Left lobe of liver (tissue), 2 donors: ENCODE measurements around the gene WWOX. TPM values are rescaled to one million over a fixed set of nuclear protein-coding genes. Genes with fewer than 3 reads are reported as not detected.
A peak's percentile ranks its signal among the peaks of the same experiment; 100 is the strongest.

Experiments
- ATAC-seq: fragments of 200-7000 bp; cut with Tn5 transposase; one replicate; pipeline ENCODE4 v1.9.1; 2020; ENCODE audit warnings: mild to moderate bottlenecking, moderate library complexity
- DNase-seq: peaks from one replicate; pipeline ENCODE4 v3.0.0-alpha.2; 2020; ENCODE audit warnings: low spot score
- total RNA-seq: library from RNA; stranded (reverse); gene quantifications from one replicate; pipeline ENCODE4 v1.2.1, GENCODE V29; 2021
- donor health status: DM: no; HTN: no; CAD: no; lungs with moderate emphysema.
- donor health status: DM: no; HTN: yes; CAD: no.

WWOX gene
- total RNA-seq, 1 donor from 2014 or later: 15.1 TPM

- ATAC-seq (no peak), DNase-seq (no peak)
These were observed 595.0 kb downstream of the WWOX start for GRCh38 chr16:78694414-78694813.

GRCh38 chr16:78695391-78695790 is 595.9 kb downstream of the WWOX start:
- ATAC-seq (peak; percentile 71), DNase-seq (peak; percentile 46)

- ATAC-seq (no peak), DNase-seq (no peak)
These were observed 597.3 kb downstream of the WWOX start for GRCh38 chr16:78696797-78697196.

- no peak for ATAC-seq
These were observed 598.0 kb downstream of the WWOX start for GRCh38 chr16:78697426-78697825.

GRCh38 chr16:78703936-78704335 is 604.5 kb downstream of the WWOX start:
- ATAC-seq (no peak), DNase-seq (no peak)

More at GRCh38 chr16:78697426-78697825, 598.0 kb downstream of the WWOX start:
- no peak for DNase-seq

- no peak for ATAC-seq
- DNase-seq: no peak
These were observed 605.0 kb downstream of the WWOX start for GRCh38 chr16:78704416-78704815.

GRCh38 chr16:78705694-78706093 is 606.2 kb downstream of the WWOX start:
- peak; percentile 65 for ATAC-seq
- no peak for DNase-seq

- ATAC-seq: peak; percentile 85
- DNase-seq: peak; percentile 71
These were observed 607.2 kb downstream of the WWOX start for GRCh38 chr16:78706637-78707036.

- ATAC-seq: no peak
These were observed 609.9 kb downstream of the WWOX start for GRCh38 chr16:78709137-78709884.

GRCh38 chr16:78715106-78715505 is 615.7 kb downstream of the WWOX start:
- DNase-seq: no peak
- no peak for ATAC-seq

More at GRCh38 chr16:78709137-78709884, 609.9 kb downstream of the WWOX start:
- DNase-seq: no peak

- DNase-seq: no peak
- ATAC-seq: no peak
These were observed 616.2 kb downstream of the WWOX start for GRCh38 chr16:78715673-78716072.

- no peak for ATAC-seq
- DNase-seq: no peak
These were observed 618.7 kb downstream of the WWOX start for GRCh38 chr16:78718141-78718540.

- no peak for ATAC-seq
- DNase-seq: no peak
These were observed 621.0 kb downstream of the WWOX start for GRCh38 chr16:78720416-78720815.

GRCh38 chr16:78727536-78727935 is 628.1 kb downstream of the WWOX start:
- ATAC-seq (peak; percentile 76), DNase-seq (no peak)

GRCh38 chr16:78729687-78730086 is 630.2 kb downstream of the WWOX start:
- peak; percentile 92 for ATAC-seq
- DNase-seq: peak; percentile 62

- no peak for ATAC-seq
- DNase-seq: no peak
These were observed 632.3 kb downstream of the WWOX start for GRCh38 chr16:78731785-78732184.

GRCh38 chr16:78732696-78733095 is 633.2 kb downstream of the WWOX start:
- ATAC-seq: no peak
- no peak for DNase-seq

- ATAC-seq: no peak
- DNase-seq: no peak
These were observed 635.9 kb downstream of the WWOX start for GRCh38 chr16:78735337-78735736.

GRCh38 chr16:78737630-78738029 is 638.2 kb downstream of the WWOX start:
- peak; percentile 58 for ATAC-seq
- DNase-seq: no peak

- DNase-seq (no peak), ATAC-seq (no peak)
These were observed 639.1 kb downstream of the WWOX start for GRCh38 chr16:78738557-78738956.

GRCh38 chr16:78740269-78740668 is 640.8 kb downstream of the WWOX start:
- DNase-seq: peak; percentile 60
- ATAC-seq: peak; percentile 89

GRCh38 chr16:78742501-78743283 is 643.2 kb downstream of the WWOX start:
- DNase-seq (no peak), ATAC-seq (no peak)
